HG03064 (cell line): ENCODE data around the gene IQSEC1.
A peak's percentile ranks its signal among the peaks of the same experiment; 100 is the strongest.

Experiments used
- ATAC-seq: cut with Tn5 transposase; IDR thresholded peaks from one replicate; pipeline ENCODE4 v1.9.1; 2021; ENCODE audit warnings: low read depth; ENCODE audit not compliant: unreplicated experiment

The IQSEC1 gene

DNA sequence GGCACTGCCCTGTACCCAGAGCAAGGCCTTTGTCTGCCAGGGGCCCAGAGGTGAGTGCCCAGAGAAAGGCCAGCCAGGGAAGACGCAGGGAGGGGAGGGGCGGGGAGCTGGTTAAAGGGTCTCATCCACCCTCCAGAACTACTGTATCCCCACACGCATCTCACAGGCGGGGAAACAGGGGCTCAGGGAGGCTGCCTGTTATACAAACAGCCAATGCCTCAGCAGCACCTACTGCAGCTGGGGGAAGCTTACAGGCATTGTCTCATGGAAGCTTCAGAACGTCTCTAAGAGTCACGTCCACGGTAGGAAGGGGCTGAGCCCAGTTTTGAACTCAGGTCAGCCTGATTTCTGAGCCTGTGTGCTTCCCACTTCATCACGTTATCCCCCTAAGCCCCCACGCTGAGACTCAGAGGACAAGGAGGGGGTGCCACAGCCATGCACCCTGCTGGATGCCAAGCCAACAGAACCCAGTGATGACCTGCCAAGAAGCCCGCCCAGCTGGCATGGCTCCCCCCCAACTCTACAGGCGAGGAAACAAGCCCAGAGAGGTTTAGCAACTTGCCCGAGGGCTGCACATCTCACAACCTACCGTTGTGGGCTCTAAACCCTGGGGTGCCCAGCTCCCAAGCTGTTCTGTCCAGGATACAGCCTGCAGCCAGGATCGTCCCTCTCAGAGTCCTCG is 54.5 kb downstream of the IQSEC1 start:
- ATAC-seq = no peak

DNA sequence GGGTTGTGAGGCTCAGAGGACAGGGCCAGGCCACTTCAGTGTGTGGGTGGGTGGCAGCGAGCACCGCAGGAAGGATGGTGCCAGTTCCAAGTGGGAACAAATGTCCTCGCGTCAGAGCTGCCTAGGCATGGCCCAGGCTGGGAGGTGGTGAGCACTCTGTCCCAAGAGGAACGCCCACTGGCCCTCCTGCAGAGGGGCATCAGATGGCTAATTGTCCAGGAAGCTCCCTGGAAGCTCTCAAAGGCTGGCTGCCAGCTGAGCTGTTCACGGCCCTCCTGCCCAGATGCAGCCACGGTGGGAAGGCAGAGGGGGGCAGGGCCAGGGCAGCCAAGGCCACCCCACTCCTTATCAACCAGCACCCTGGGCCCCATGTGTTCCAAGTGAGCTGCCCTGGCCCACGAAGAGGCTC is 55.2 kb downstream of the IQSEC1 start:
- no peak for ATAC-seq

GRCh38 chr3:13017361-13018042 is 55.7 kb downstream of the IQSEC1 start:
- no peak for ATAC-seq

DNA sequence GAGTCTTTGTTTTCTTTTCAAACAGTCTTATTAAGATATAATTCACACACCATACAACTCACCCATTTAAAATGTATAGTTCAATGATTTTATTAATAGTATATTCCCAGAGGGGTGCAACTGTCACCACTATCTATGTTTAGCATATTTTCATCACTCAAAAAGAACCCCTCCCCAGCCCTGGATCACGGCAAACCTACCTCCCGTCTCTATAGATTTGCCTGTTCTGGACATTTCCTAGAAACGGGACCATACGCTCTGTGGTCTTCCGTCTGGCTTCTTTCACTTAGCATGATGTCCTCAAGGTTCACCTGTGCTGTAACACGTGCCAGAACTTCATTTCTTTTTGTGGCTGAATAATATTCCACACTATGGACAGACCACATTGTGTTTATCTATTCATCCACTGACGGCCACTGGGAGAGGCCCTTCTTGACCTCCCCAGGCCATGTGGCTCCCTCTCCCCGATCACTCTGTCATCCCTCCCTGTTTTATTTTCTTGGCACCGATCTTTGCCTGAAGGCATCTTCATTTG is 56.4 kb downstream of the IQSEC1 start:
- ATAC-seq = no peak

DNA sequence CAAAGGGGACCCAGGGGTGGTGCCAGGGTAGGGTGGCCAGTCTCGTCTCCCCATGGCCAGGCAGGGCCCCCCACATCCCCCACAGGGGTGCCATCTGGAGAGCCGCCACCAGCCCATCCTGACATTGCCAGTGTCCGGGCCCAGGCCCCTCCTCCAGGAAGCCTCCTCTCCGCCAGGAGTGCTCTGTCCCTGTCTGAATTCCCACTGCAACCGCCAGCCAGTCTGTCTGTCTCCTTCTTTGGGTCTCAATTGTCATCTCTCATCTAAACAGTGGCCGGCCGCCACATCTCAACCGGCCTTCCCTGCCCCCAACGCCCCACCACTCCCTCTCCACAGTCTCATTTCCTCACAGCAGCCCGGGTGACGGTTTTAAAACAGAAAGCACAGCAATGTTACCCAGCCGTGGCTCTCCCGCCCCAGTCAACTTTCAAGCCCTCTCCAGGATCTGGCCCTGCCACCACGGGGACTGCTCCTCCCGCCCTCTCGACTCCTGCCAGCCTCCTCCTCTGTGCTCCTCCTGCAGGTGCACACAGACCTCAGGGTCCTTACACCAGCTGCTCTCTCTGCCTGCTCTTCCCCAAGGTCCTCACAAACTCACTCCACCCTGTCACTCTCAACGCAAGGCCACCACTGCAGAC is 57.0 kb downstream of the IQSEC1 start:
- ATAC-seq = peak; percentile 35

DNA sequence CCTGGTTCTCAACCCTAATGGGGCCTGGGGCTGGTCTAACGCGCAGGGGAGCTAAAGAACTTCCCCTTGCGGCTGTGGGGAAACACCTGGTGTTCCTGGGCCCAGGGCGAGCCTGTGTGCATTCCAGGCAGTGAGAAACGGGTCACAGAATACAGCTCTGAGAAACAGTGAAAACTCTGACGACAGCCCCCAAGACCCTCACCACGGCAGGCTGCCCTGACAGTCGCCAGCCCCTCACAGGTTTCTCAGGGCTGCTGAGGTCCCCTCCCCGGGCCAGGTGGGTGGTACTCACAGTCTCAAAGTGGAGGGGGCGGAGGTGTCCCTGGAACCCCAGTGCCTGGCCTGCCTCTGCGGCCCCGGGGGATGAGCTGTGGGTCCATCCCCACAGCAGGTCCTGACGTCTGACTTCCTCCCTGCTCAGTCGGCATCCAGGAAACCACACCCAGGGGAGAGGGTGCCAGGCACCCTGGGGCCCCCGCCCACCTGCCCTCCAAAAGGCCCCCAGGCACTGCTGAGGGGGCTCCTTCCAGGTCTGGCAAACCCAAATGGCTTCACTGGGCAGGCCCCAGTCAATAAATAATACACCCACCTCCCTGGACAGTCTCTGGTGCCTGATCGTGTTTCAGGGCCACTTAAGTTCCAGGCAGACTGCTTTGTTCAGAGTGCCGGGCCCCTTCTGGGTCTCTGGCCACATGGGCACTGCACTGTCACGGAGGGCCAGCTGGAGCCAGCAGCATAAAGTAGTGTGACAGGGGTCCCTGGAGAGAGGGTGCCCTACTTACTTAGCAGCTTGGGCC is 57.7 kb downstream of the IQSEC1 start:
- ATAC-seq = no peak

DNA sequence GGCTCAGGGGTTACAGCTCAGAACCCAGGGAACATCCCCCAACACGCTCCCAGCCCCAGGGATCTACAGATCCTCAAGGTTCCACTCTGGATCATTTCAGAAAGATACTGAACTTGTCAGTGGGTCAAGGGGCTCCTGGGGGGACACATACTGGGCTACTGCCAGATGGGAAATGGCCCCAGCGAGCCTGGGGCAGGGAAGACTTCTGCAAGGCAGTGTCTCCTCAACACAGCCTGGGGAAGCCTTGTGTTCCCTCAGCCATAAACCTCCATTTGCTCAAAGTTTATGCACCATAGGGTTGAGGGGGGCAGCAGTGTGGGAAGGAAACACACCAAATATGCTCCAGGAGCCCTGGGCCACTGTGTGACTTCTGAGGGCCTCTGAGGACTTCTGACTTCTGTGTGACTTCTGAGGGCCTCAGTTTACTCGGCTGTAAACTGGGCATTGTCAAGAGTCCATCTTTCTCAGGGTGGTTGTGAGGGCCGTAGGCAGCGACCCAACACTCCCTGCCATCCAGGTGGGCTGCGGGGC is 58.4 kb downstream of the IQSEC1 start:
- no peak for ATAC-seq

DNA sequence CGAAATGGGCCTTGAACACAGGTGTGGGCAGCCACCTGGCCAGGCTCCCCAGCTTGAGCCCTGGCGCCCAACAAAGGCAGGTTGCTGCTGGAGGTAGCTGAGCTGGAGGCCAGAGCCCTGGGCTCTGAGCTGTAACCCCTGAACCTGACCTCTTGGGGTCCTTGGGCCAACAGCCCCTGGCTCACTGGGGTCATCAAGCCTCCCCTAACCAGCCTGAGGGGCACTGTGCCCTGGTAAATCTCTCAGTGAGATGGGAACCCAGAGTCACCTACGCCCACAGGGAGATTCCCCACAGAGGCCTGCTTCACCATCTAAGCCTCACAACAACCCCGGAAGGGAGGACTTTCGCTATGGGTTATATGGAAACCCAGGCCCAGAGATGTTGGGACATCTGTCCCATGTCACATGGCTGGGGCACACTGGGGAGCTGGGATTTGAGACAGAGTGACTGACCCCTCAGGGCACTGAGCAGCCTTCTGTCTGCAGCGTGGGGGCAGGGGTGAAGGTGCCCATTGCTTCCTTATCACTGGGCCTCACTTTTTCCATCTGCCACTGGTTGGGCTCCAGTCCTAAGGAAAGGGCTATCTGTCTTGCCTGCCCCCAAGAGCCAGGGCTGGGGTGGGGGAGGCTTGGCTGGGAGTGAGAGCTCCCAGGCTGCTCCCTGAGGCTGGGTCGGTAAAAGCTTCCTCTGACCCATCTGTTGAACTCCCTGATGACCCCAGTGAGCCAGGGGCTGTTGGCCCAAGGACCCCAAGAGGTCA is 59.1 kb downstream of the IQSEC1 start:
- ATAC-seq = no peak

DNA sequence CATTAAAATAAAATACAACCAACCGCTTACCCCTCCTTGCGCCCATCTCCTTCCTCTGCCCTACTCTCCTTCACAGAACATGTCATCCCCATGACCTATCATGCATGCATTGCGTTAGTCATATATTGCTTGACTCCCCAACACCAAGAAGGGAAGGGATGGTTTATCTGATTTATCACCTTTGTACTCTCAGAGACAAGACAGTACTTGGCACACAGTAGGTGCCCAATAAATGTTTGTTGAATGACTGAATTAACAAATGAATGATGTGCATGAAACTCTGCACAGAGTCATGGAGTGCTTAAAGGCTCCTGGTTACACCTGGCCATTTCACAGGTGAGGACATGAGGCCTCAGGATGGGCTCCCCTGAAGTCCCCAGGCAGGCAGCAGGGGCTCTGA is 59.7 kb downstream of the IQSEC1 start:
- no peak for ATAC-seq

GRCh38 chr3:13013151-13013561 is 60.1 kb downstream of the IQSEC1 start:
- no peak for ATAC-seq

- ATAC-seq = peak; percentile 34
Measured at GRCh38 chr3:13012221-13012691, 61.0 kb downstream of the IQSEC1 start.

GRCh38 chr3:13011573-13012220 is 61.5 kb downstream of the IQSEC1 start:
- peak; percentile 42 for ATAC-seq

GRCh38 chr3:13010780-13011572 is 62.3 kb downstream of the IQSEC1 start:
- ATAC-seq = no peak

GRCh38 chr3:13009946-13010315 is 63.3 kb downstream of the IQSEC1 start:
- no peak for ATAC-seq

GRCh38 chr3:13009132-13009945 is 63.9 kb downstream of the IQSEC1 start:
- ATAC-seq = no peak

- ATAC-seq = no peak
Measured at GRCh38 chr3:13008155-13008995, 64.9 kb downstream of the IQSEC1 start.
